GM06990 (cell line): ENCODE results near the gene NT5DC2.

Experiments used
- DNase-seq: peaks from one replicate; pipeline ENCODE4 v3.0.0-alpha.2; 2011; ENCODE audit not compliant: insufficient read length; ENCODE audit errors: extremely low read depth
- H3K27me3 ChIP-seq: replicated peaks from 2 replicates; pipeline ENCODE4 v1.6.0; 2011; ENCODE audit warnings: low read length; ENCODE audit not compliant: control insufficient read depth, insufficient read depth
- H3K36me3 ChIP-seq: 2 replicates; pipeline ENCODE4 v1.5.1; 2011; ENCODE audit warnings: low read length; ENCODE audit not compliant: control insufficient read depth, insufficient read depth
- H3K4me3 ChIP-seq: replicated peaks from 2 replicates; pipeline ENCODE4 v1.5.1; 2011; ENCODE audit warnings: low read depth, mild to moderate bottlenecking, control low read depth, low read length
- TF ChIP-seq, protein P1 (sequence below): IDR thresholded peaks from 2 replicates; pipeline ENCODE4 v1.5.1; 2011; ENCODE audit warnings: low read length, control low read depth, mild to moderate bottlenecking, inconsistent platforms; ENCODE audit not compliant: insufficient read depth, poor library complexity, severe bottlenecking

NT5DC2 gene

DNA sequence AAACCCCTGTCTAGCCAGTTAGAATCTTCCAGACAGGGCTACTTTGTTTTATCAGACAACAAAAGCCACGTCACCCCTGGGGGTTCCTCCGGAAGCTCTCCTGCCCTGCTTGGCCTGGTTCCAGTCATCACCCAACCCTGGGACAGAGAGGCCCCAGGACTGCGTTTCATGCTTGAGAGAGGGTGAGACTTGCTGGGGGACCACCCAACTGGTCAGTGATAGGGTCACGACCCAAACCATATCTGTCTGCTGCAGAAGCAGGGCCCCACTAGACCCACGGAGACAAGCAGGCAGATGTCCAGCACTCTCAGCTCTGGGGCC, 1.2 kb downstream of the NT5DC2 start:
- Histone ChIP-seq H3K36me3 (peaks cover 8% of the 10 kb centered on the region), H3K27me3 (no peaks in the 10 kb centered on the region), H3K4me3 (peak overlapping the region; percentile 74)
- TF ChIP-seq, protein P1, sequence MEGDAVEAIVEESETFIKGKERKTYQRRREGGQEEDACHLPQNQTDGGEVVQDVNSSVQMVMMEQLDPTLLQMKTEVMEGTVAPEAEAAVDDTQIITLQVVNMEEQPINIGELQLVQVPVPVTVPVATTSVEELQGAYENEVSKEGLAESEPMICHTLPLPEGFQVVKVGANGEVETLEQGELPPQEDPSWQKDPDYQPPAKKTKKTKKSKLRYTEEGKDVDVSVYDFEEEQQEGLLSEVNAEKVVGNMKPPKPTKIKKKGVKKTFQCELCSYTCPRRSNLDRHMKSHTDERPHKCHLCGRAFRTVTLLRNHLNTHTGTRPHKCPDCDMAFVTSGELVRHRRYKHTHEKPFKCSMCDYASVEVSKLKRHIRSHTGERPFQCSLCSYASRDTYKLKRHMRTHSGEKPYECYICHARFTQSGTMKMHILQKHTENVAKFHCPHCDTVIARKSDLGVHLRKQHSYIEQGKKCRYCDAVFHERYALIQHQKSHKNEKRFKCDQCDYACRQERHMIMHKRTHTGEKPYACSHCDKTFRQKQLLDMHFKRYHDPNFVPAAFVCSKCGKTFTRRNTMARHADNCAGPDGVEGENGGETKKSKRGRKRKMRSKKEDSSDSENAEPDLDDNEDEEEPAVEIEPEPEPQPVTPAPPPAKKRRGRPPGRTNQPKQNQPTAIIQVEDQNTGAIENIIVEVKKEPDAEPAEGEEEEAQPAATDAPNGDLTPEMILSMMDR = no peak
- no peak for DNase-seq

DNA sequence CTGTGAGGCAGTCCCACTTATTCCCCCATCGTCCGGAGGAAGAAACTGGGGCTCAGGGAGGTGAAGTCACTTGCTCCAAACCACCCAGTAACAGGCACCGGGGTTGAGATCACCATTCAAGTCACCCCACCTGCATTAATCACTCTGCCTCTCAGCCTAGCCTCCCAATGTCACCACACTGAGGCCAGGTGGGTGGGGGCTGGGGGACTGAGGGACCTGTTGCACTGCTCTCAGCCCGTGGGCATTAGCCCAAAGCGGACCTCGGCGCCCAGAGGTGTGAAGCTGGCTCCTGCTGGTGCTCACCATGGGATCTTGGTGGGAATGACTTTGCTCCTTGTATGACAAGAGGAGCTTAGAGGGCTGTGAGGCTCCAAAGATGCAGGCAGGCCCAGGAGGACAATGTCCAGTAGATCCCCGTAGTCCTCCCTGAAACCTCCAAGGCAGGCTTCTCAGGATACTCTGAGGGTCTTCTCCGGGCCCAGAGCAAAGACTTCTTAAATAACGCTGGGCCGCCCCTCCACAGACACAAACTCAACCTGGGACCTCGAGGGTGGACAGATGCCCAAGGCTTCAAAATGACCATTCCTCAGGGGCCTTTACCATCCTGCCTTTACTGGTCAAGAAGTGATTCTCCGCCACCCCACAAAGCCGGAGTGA, 1.7 kb downstream of the NT5DC2 start:
- TF ChIP-seq, protein P1 = no peak
- Histone ChIP-seq H3K27me3 (no peaks in the 10 kb centered on the region), H3K36me3 (peaks cover 12% of the 10 kb centered on the region), H3K4me3 (peak overlapping the region; percentile 74)
- no peak for DNase-seq

- Histone ChIP-seq H3K27me3 (no peaks in the 10 kb centered on the region), H3K4me3 (no peak overlapping the region), H3K36me3 (peaks cover 15% of the 10 kb centered on the region)
- TF ChIP-seq, protein P1 = no peak
- peak; percentile 12 for DNase-seq
Observed at GRCh38 chr3:52530918-52531826, 2.5 kb downstream of the NT5DC2 start.

DNA sequence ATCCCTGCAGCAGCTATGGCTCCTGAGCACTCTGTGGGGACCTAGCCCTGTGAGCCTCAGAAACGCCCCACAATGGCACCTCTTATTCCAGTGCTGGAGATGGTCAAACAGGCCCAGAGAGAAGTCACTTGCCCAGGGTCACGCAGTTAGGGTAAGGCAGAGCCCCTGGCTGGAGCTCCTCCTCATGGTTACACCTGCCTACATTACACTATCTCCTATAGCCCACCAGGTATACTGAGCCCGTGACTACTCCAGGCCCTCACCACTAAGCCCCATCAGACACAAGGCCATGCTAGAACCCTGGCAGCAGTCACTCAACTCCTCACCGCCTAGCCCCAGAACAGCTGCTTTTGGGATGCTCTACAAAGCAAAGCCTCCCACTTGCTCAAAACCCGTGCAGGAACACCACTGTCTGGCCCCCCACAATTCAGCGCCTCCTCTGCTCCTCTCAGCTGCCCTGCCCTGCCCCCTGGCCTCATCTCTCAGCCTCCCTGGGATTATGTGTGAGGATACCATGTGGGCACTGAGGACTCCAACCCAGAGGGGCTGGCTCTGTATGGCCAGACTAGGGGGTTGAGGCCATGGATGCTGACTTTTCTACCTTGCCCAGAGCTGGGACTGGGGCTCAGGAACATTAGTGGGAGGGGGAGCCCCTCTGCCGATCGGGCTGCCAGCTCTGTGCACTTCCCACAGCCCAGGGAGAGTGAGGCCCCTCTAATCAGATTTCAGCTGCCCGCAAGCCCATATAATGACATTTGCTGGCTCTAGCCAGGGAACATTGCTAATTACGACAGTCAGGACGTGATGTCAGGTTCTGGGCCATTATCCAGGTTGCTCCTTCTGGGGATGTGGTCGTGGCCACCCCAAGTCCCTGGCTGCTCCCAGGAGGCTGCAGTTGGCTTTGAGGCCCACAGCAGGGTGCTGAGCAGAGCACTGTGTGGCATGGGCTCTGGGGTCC, 4.0 kb downstream of the NT5DC2 start:
- Histone ChIP-seq H3K4me3 (no peak overlapping the region), H3K27me3 (no peaks in the 10 kb centered on the region), H3K36me3 (peaks cover 17% of the 10 kb centered on the region)
- DNase-seq = no peak
- TF ChIP-seq, protein P1 = no peak

DNA sequence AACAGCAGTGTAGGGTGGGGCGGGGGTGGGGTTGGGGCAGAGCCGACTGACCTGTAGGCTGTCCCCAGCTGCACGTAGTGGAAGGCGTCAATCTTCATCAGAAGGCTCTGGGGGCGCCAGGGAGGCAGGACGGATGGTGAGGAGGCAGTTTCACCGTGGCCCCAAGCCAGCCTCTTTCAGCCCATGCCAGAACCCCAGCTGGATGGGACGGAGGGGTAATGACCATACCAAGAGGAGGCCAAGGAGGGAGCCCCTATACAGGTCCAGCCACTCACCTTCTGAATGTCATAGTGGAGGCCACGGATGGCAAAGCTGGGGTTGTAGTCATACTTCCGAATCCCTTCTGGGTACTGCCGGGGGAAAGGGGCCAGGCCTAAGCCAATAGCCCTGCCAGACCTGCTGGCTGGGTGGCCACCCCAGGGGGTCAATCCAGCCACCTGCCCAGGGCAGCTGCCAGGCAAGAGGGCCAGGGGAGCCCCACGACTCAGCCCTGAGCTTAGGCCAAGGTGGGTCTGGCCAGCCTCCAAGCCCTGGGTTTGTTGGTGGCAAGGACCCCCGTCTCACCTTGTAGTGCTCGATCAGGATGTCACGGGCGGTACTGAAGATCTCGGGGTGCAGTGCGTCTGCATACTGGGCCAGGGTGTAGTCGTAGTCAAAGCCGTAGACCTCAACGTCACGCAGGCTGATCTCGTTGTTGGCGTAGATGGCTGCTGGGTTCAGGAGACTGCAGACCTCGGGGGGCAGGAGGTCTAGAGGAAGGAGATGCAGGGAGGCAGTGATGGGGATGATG, 4.9 kb downstream of the NT5DC2 start:
- peaks cover 22% of the 10 kb centered on the region for H3K36me3 ChIP-seq
- DNase-seq = peak; percentile 2
- no peaks in the 10 kb centered on the region for H3K27me3 ChIP-seq
- TF ChIP-seq, protein P1 = no peak
- no peak overlapping the region for H3K4me3 ChIP-seq
